ENCODE data around the gene CREB1. TPM values are rescaled to one million over a fixed set of nuclear protein-coding genes. Genes with fewer than 3 reads are reported as not detected.

Gene CREB1
- polyA plus RNA-seq, 1 of the 3 experiments (the other 2 are of a cell fraction): 14.5 TPM

DNA sequence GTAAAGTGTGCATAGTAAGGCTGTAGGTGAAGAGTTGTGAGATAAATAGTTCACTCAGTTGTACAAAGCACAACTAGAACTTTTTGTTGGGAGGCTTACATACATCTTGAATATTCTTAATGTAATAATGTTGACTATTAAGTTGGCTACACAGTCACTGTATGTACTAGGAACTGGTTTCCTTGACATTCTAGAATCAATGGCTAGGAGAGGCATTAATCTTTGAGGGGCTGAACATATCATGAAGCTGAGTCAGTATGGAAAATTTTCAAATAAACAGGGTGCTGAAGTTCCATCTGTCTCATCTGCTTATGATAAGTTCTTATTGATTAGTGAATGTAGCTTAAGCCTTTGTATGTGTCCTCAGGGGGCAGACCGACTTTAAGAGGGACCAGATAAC lies 72.0 kb downstream of the CREB1 start:
- H3K79me2 ChIP-seq (ENCODE audit: insufficient read depth): peaks cover 11% of the 10 kb centered on the region; the same call in 1 of the 2 replicates
- H3K4me3 ChIP-seq (ENCODE audit: low read depth in 2 of 2, low read length in 1 of 2): no peak overlapping the region
- H3F3A ChIP-seq (replicated peaks; ENCODE audit: insufficient read depth): peaks cover 11% of the 10 kb centered on the region
- no peaks in the 10 kb centered on the region for H3K27me3 ChIP-seq (ENCODE audit: insufficient read depth)
- peaks cover 2 to 15% of the 10 kb centered on the region in 2 experiments; a peak in 2 of 4 replicates for H3K4me1 ChIP-seq (ENCODE audit: control insufficient read depth in 1 of 2, insufficient read depth in 2 of 2, low read depth in 1 of 2, low read length in 1 of 2)
- TF ChIP-seq MXI1 (IDR thresholded peaks at IDR 0.05; ENCODE audit: low read depth, low read length): no peak
- TF ChIP-seq, protein P1, sequence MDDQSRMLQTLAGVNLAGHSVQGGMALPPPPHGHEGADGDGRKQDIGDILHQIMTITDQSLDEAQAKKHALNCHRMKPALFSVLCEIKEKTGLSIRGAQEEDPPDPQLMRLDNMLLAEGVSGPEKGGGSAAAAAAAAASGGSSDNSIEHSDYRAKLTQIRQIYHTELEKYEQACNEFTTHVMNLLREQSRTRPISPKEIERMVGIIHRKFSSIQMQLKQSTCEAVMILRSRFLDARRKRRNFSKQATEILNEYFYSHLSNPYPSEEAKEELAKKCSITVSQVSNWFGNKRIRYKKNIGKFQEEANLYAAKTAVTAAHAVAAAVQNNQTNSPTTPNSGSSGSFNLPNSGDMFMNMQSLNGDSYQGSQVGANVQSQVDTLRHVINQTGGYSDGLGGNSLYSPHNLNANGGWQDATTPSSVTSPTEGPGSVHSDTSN (IDR thresholded peaks at IDR 0.05): peak; percentile 8; the same call in 1 of the 2 replicates
- POLR2A ChIA-PET: interaction anchor here (1.4 kb wide), 1 partner anchor 72 kb away, joined by 3 read pairs; the partner anchor contains the start of gene CREB1
- peaks cover 24 to 41% of the 10 kb centered on the region in 2 experiments for H3K36me3 ChIP-seq (replicated peaks in 1 of 2; ENCODE audit: control insufficient read depth in 1 of 2, insufficient read depth in 2 of 2, low read length in 1 of 2)
- no peak overlapping the region for H3K4me2 ChIP-seq
- no peaks in the 10 kb centered on the region for H4K20me1 ChIP-seq (ENCODE audit: insufficient read depth)
- H3K9me3 ChIP-seq: no peaks in the 10 kb centered on the region
- no peak for DNase-seq
- no peaks in the 10 kb centered on the region for H3K9me2 ChIP-seq
- H3K27ac ChIP-seq (ENCODE audit: low read depth in 2 of 2, low read length in 1 of 2): no peak overlapping the region
- WGBS (ENCODE audit: low lambda C conversion rate): 97% methylated on average over 1 of the region's 1 CpG
- H3K9ac ChIP-seq: no peak overlapping the region
- H2AFZ ChIP-seq (ENCODE audit: low read depth): no peak overlapping the region
- CTCF ChIA-PET: interaction anchor here (0.8 to 1.4 kb wide), 2 partner anchors 8 to 24 kb away, joined by 3 to 5 read pairs; partner anchors contain the start of gene METTL21A

DNA sequence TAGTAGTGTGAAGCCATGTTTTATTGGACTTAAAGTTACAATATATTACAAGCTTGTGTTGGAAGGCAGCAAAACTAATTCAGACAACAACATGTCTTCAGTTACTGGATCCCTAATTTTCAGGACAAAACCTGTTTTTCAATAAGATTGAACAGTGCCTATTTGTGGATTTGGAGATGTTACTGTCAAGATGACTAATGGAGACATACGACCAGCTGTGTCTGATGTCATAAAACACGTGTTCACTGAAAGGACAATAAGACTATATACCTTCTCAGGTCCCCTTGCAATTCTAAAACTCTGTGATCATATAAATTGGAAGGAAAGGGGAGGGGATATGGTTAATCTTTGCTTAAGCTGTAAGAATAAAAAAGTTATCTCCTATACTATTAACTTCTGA lies 73.7 kb downstream of the CREB1 start:
- no peak overlapping the region for H3K9ac ChIP-seq
- H3K9me3 ChIP-seq: no peaks in the 10 kb centered on the region
- TF ChIP-seq POLR2AphosphoS5 (IDR thresholded peaks at IDR 0.05; ENCODE audit: low read depth, low read length) (no peak), TCF12 (IDR thresholded peaks at IDR 0.05) (no peak), SIN3A (IDR thresholded peaks at IDR 0.05; ENCODE audit: borderline replicate concordance, low read depth, low read length) (no peak), RCOR1 (IDR thresholded peaks at IDR 0.05; ENCODE audit: low read length) (no peak), TEAD4 (IDR thresholded peaks at IDR 0.05; ENCODE audit: borderline replicate concordance, insufficient read depth) (no peak), FOSL2 (IDR thresholded peaks at IDR 0.05; ENCODE audit: borderline replicate concordance, low read depth) (no peak)
- TF ChIP-seq, protein P2, sequence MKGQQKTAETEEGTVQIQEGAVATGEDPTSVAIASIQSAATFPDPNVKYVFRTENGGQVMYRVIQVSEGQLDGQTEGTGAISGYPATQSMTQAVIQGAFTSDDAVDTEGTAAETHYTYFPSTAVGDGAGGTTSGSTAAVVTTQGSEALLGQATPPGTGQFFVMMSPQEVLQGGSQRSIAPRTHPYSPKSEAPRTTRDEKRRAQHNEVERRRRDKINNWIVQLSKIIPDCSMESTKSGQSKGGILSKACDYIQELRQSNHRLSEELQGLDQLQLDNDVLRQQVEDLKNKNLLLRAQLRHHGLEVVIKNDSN (IDR thresholded peaks at IDR 0.05; ENCODE audit: borderline replicate concordance, low read depth): no peak
- ChIA-PET CTCF (no interaction called here), POLR2A (no interaction called here)
- no peak for DNase-seq
- peaks cover 11% of the 10 kb centered on the region; the same call in 1 of the 2 replicates for H3K79me2 ChIP-seq (ENCODE audit: insufficient read depth)
- peaks cover 10% of the 10 kb centered on the region for H3F3A ChIP-seq (replicated peaks; ENCODE audit: insufficient read depth)
- H3K27me3 ChIP-seq (ENCODE audit: insufficient read depth): no peaks in the 10 kb centered on the region
- peaks cover 2 to 15% of the 10 kb centered on the region in 2 experiments; a peak in 2 of 4 replicates for H3K4me1 ChIP-seq (ENCODE audit: control insufficient read depth in 1 of 2, insufficient read depth in 2 of 2, low read depth in 1 of 2, low read length in 1 of 2)
- H4K20me1 ChIP-seq (ENCODE audit: insufficient read depth): no peaks in the 10 kb centered on the region
- peaks cover 12 to 25% of the 10 kb centered on the region in 2 experiments for H3K36me3 ChIP-seq (replicated peaks in 1 of 2; ENCODE audit: control insufficient read depth in 1 of 2, insufficient read depth in 2 of 2, low read length in 1 of 2)
- no peak overlapping the region for H2AFZ ChIP-seq (ENCODE audit: low read depth)
- H3K9me2 ChIP-seq: no peaks in the 10 kb centered on the region
- WGBS (ENCODE audit: low lambda C conversion rate): 82% methylated on average over 2 of the region's 2 CpGs
- no peak overlapping the region for H3K4me3 ChIP-seq (ENCODE audit: low read depth in 2 of 2, low read length in 1 of 2)
- H3K4me2 ChIP-seq: no peak overlapping the region
- no peak overlapping the region for H3K27ac ChIP-seq (ENCODE audit: low read depth in 2 of 2, low read length in 1 of 2)

DNA sequence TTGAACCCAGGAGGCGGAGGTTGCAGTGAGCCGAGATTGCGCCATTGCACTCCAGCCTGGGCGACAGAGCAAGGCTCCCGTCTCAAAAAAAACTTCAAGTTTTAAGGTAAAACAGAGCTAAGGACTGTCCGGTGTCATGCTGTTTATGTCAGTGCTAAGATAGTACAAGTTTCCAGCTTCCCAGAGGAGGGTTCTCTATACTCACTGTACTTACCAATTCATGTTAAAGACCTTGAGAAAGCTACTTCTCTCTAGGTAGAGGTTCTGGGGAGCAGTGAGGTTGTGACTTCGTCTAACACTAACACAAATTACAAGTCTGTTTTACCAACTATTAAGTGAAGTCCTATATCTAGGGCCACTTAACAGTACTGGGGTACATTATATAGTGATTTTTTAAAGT lies 76.6 kb downstream of the CREB1 start:
- Histone ChIP-seq H2AFZ (ENCODE audit: low read depth) (no peak overlapping the region), H3K9me3 (no peaks in the 10 kb centered on the region), H3K9me2 (no peaks in the 10 kb centered on the region), H3F3A (replicated peaks; ENCODE audit: insufficient read depth) (no peaks in the 10 kb centered on the region), H3K4me3 (ENCODE audit: low read depth in 2 of 2, low read length in 1 of 2) (no peak overlapping the region), H3K4me1 (ENCODE audit: control insufficient read depth in 1 of 2, insufficient read depth in 2 of 2, low read depth in 1 of 2, low read length in 1 of 2) (peaks cover 0 to 4% of the 10 kb centered on the region in 2 experiments; a peak in 1 of 4 replicates), H4K20me1 (ENCODE audit: insufficient read depth) (no peaks in the 10 kb centered on the region), H3K4me2 (no peak overlapping the region), H3K79me2 (ENCODE audit: insufficient read depth) (peaks cover 4% of the 10 kb centered on the region; the same call in 1 of the 2 replicates), H3K36me3 (replicated peaks in 1 of 2; ENCODE audit: control insufficient read depth in 1 of 2, insufficient read depth in 2 of 2, low read length in 1 of 2) (peaks cover 8 to 15% of the 10 kb centered on the region in 2 experiments), H3K9ac (no peak overlapping the region), H3K27ac (ENCODE audit: low read depth in 2 of 2, low read length in 1 of 2) (no peak overlapping the region), H3K27me3 (ENCODE audit: insufficient read depth) (no peaks in the 10 kb centered on the region)
- POLR2A ChIA-PET: interaction anchor here (1.4 kb wide), 1 partner anchor 77 kb away, joined by 3 read pairs; the partner anchor contains the start of gene CREB1
- CTCF ChIA-PET: no interaction called here
- DNase-seq: no peak
- 96% methylated on average over 5 of the region's 7 CpGs for WGBS (ENCODE audit: low lambda C conversion rate)
- TF ChIP-seq NRF1 (IDR thresholded peaks at IDR 0.05; ENCODE audit: low read depth, low read length) (no peak), SMC3 (IDR thresholded peaks at IDR 0.05; ENCODE audit: low read depth, low read length) (no peak), MXI1 (IDR thresholded peaks at IDR 0.05; ENCODE audit: low read depth, low read length) (no peak), EZH2phosphoT487 (IDR thresholded peaks at IDR 0.05; ENCODE audit: borderline replicate concordance, low read depth) (no peak), RXRA (IDR thresholded peaks at IDR 0.05; ENCODE audit: borderline replicate concordance, low read depth) (no peak), EP300 (IDR thresholded peaks at IDR 0.05; ENCODE audit: borderline replicate concordance in 1 of 2, low read depth in 1 of 2, low read length in 1 of 2) (no peak), GATA2 (CRISPR knock-in tag; IDR thresholded peaks at IDR 0.05) (no peak)
- TF ChIP-seq, protein P3, sequence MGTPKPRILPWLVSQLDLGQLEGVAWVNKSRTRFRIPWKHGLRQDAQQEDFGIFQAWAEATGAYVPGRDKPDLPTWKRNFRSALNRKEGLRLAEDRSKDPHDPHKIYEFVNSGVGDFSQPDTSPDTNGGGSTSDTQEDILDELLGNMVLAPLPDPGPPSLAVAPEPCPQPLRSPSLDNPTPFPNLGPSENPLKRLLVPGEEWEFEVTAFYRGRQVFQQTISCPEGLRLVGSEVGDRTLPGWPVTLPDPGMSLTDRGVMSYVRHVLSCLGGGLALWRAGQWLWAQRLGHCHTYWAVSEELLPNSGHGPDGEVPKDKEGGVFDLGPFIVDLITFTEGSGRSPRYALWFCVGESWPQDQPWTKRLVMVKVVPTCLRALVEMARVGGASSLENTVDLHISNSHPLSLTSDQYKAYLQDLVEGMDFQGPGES (IDR thresholded peaks at IDR 0.05; ENCODE audit: low read depth, low read length): no peak
- TF ChIP-seq, protein P4, sequence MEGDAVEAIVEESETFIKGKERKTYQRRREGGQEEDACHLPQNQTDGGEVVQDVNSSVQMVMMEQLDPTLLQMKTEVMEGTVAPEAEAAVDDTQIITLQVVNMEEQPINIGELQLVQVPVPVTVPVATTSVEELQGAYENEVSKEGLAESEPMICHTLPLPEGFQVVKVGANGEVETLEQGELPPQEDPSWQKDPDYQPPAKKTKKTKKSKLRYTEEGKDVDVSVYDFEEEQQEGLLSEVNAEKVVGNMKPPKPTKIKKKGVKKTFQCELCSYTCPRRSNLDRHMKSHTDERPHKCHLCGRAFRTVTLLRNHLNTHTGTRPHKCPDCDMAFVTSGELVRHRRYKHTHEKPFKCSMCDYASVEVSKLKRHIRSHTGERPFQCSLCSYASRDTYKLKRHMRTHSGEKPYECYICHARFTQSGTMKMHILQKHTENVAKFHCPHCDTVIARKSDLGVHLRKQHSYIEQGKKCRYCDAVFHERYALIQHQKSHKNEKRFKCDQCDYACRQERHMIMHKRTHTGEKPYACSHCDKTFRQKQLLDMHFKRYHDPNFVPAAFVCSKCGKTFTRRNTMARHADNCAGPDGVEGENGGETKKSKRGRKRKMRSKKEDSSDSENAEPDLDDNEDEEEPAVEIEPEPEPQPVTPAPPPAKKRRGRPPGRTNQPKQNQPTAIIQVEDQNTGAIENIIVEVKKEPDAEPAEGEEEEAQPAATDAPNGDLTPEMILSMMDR (IDR thresholded peaks at IDR 0.05): no peak

Data from SK-N-SH (cell line).